ENCODE measurements around the gene ENTPD8. TPM values are rescaled to one million over a fixed set of nuclear protein-coding genes. Genes with fewer than 3 reads are reported as not detected.

ENTPD8 gene
- total and polyA plus RNA-seq, 7 donors = 0.71 to 65.3 (median 38.4) TPM; not detected in 3

- TF ChIP-seq POLR2A (IDR thresholded peaks at IDR 0.05) = no peak
- no peak for TF ChIP-seq CTCF (IDR thresholded peaks at IDR 0.05)
- TF ChIP-seq POLR2AphosphoS5 (IDR thresholded peaks at IDR 0.05) = no peak
- TF ChIP-seq EP300 (IDR thresholded peaks at IDR 0.05) = no peak
- Histone ChIP-seq H3K9me3 (no peaks in the 10 kb centered on the region), H3K4me3 (no peak overlapping the region), H3K27me3 (no peaks in the 10 kb centered on the region), H3K27ac (no peak overlapping the region), H3K4me1 (peaks cover 0 to 25% (median 12%) of the 10 kb centered on the region in 4 donors), H3K36me3 (no peaks in the 10 kb centered on the region)
- WGBS, 2 donors = 92 to 94% methylated on average over 5 of the region's 5 CpGs
- no peak for DNase-seq
- intact Hi-C loops (cut with DNase I) = no loop called here
Observed at GRCh38 chr9:137415451-137415850, 25.7 kb downstream of the ENTPD8 start.

- Histone ChIP-seq H3K27ac (peak overlapping the region in 3 of 4 donors; percentile 43 to 72 (median 49)), H3K9me3 (no peaks in the 10 kb centered on the region), H3K4me1 (peaks cover 0 to 21% (median 17%) of the 10 kb centered on the region in 4 donors), H3K27me3 (no peaks in the 10 kb centered on the region), H3K4me3 (no peak overlapping the region), H3K36me3 (no peaks in the 10 kb centered on the region)
- TF ChIP-seq CTCF (IDR thresholded peaks at IDR 0.05) (no peak), POLR2AphosphoS5 (IDR thresholded peaks at IDR 0.05) (no peak), POLR2A (IDR thresholded peaks at IDR 0.05) (no peak), EP300 (IDR thresholded peaks at IDR 0.05) (no peak)
- intact Hi-C loops (cut with DNase I) = no loop called here
- no peak for DNase-seq
- WGBS, 2 donors = 79 to 84% methylated on average over 10 of the region's 10 CpGs
Observed at GRCh38 chr9:137412431-137412830, 28.7 kb downstream of the ENTPD8 start.

- H3K36me3 ChIP-seq = no peaks in the 10 kb centered on the region
- peaks cover 0 to under 1% (median 0%) of the 10 kb centered on the region in 3 donors for H3K27me3 ChIP-seq
- DNase-seq = peak; percentile 89
- 46 to 63% methylated on average over 27 to 30 of the region's 30 CpGs for WGBS, 2 donors
- H3K9me3 ChIP-seq = no peaks in the 10 kb centered on the region
- peak overlapping the region; percentile 43 to 72 (median 50) for H3K27ac ChIP-seq
- H3K4me3 ChIP-seq = no peak overlapping the region
- TF ChIP-seq CTCF (IDR thresholded peaks at IDR 0.05) (no peak), POLR2A (IDR thresholded peaks at IDR 0.05) (no peak), POLR2AphosphoS5 (IDR thresholded peaks at IDR 0.05) (no peak), EP300 (IDR thresholded peaks at IDR 0.05) (no peak)
- H3K4me1 ChIP-seq = peaks cover 0 to 24% (median 22%) of the 10 kb centered on the region in 4 donors
- intact Hi-C loops (cut with DNase I) = no loop called here
Observed at GRCh38 chr9:137411645-137412380, 29.3 kb downstream of the ENTPD8 start.

- H3K27ac ChIP-seq = peak overlapping the region in 2 of 4 donors; percentile 31 to 62
- no peaks in the 10 kb centered on the region for H3K36me3 ChIP-seq
- H3K9me3 ChIP-seq = no peaks in the 10 kb centered on the region
- TF ChIP-seq CTCF (IDR thresholded peaks at IDR 0.05) (no peak), POLR2A (IDR thresholded peaks at IDR 0.05) (no peak), EP300 (IDR thresholded peaks at IDR 0.05) (no peak), POLR2AphosphoS5 (IDR thresholded peaks at IDR 0.05) (no peak)
- intact Hi-C loops (cut with DNase I) = no loop called here
- H3K4me1 ChIP-seq = peaks cover 0 to 29% (median 27%) of the 10 kb centered on the region in 4 donors
- peaks cover 0 to 5% (median 0%) of the 10 kb centered on the region in 3 donors for H3K27me3 ChIP-seq
- 58 to 71% methylated on average over 17 of the region's 17 CpGs for WGBS, 2 donors
- no peak overlapping the region for H3K4me3 ChIP-seq
- no peak for DNase-seq
Observed at GRCh38 chr9:137411260-137411644, 29.9 kb downstream of the ENTPD8 start.

All from sigmoid colon (tissue), 7 donors.